Transverse colon (tissue), 4 donors: ENCODE measurements around the gene ELN. TPM values are rescaled to one million over a fixed set of nuclear protein-coding genes. Genes with fewer than 3 reads are reported as not detected.

Experiments
- DNase-seq: peaks from one replicate; pipeline ENCODE4 v3.0.0-alpha.2; 2019
- H3K27ac ChIP-seq, 4 donors: fragments of 200-600 bp; sonication (generic); 2 replicates each; pipeline ENCODE4 v1.5.1; 2016 to 2018; ENCODE audit warnings: inconsistent platforms in 4 of 4
- H3K27me3 ChIP-seq: fragments of 200-600 bp; sonication (generic); 2 replicates; pipeline ENCODE4 v1.5.1; 2017; ENCODE audit warnings: inconsistent platforms
- H3K36me3 ChIP-seq, 4 donors: fragments of 200-600 bp; sonication (generic); 2 replicates each; pipeline ENCODE4 v1.5.1; 2017 to 2019; ENCODE audit warnings: inconsistent platforms in 4 of 4
- H3K4me1 ChIP-seq, 4 donors: fragments of 200-600 bp; sonication (generic); 2 replicates each; pipeline ENCODE4 v1.5.1; 2017 to 2020; ENCODE audit warnings: inconsistent platforms in 4 of 4
- H3K4me3 ChIP-seq, 4 donors: fragments of 200-600 bp; sonication (generic); 1 replicate in 1 of 4; 2 replicates in 3 of 4; pipeline versions ENCODE4 v1.5.1 to v1.6.1; 2017 to 2019; ENCODE audit warnings: inconsistent platforms in 4 of 4
- H3K9me3 ChIP-seq, 2 donors: fragments of 200-600 bp; sonication (generic); 2 replicates each; pipeline ENCODE4 v1.5.1; 2017 to 2019; ENCODE audit warnings: inconsistent platforms in 2 of 2
- EP300 ChIP-seq: sonication (generic); formaldehyde crosslinking; IDR thresholded peaks from one replicate; pipeline ENCODE4 v1.6.1; 2017; ENCODE audit warnings: antibody characterized with exemption, low read depth
- POLR2A ChIP-seq: fragments of 450-650 bp; IDR thresholded peaks from one replicate; pipeline ENCODE4 v1.6.1; 2016; ENCODE audit warnings: antibody characterized with exemption, mild to moderate bottlenecking, moderate library complexity
- POLR2AphosphoS5 ChIP-seq, 3 donors: sonication (generic); formaldehyde crosslinking; IDR thresholded peaks; one replicate each; pipeline ENCODE4 v1.6.1; 2016; ENCODE audit warnings: antibody characterized with exemption in 3 of 3
- WGBS, 2 donors: methylation state at CpG; one replicate each; pipeline ENCODE4 v1.1.5; 2018; ENCODE audit warnings: low coverage in 1 of 2; 5-methylcytosine and 5-hydroxymethylcytosine counted together
- in situ Hi-C, 4 donors: fragments of 200-750 bp; cut with MboI; loops; one replicate each; pipeline versions ENCODE4 v1.15.0 to v1.15.1; 2017; ENCODE audit warnings: low sequenced_read_pairs in 3 of 4, low pct_ligation_motif_present in 1 of 4, low pct_unique_long_range_greater_than_20kb in 1 of 4
- intact Hi-C: fragments of 100-400 bp; cut with DNase I; formaldehyde crosslinking; loops from one replicate; pipeline ENCODE4 v1.15.1; 2023; ENCODE audit warnings: low total_unique reads
- total RNA-seq, 4 donors: library from RNA; depleted of rRNA; stranded (reverse); fragments of >200 nt; gene quantifications; one replicate each; pipeline ENCODE4 v1.1.0, GENCODE V29; 2016
- TF ChIP-seq, protein P1 (sequence below), 5 experiments: fragments of 200-600 bp in 3 of 5; fragments of 450-650 bp in 2 of 5; sonication (generic) in 3 of 5; IDR thresholded peaks; 1 replicate in 2 of 5; 2 replicates in 3 of 5; pipeline ENCODE4 v1.5.1; 2016 to 2017; ENCODE audit warnings: antibody characterized with exemption in 5 of 5, inconsistent platforms in 3 of 5, mild to moderate bottlenecking in 2 of 5, moderate library complexity in 1 of 5

The ELN gene
- total RNA-seq, 4 donors from 2014 or later: 8.4 to 147 (median 25.8) TPM

DNA sequence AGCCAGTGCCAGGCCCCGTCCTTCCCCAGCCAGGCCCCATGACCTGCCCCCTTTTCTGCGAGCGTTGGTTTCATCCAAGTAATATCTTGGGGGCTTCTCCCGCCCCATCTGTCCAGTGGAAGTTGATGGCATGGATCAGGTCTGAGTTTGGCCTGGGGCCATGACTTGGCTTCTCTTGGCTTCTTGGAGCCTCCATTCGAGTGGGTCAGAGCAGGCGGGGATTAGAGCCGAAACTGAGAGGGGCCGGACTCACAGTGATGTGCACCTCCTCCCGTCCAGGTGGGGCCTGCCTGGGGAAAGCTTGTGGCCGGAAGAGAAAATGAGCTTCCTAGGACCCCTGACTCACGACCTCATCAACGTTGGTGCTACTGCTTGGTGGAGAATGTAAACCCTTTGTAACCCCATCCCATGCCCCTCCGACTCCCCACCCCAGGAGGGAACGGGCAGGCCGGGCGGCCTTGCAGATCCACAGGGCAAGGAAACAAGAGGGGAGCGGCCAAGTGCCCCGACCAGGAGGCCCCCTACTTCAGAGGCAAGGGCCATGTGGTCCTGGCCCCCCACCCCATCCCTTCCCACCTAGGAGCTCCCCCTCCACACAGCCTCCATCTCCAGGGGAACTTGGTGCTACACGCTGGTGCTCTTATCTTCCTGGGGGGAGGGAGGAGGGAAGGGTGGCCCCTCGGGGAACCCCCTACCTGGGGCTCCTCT lies 40.6 kb downstream of the ELN start:
- TF ChIP-seq, protein P1, sequence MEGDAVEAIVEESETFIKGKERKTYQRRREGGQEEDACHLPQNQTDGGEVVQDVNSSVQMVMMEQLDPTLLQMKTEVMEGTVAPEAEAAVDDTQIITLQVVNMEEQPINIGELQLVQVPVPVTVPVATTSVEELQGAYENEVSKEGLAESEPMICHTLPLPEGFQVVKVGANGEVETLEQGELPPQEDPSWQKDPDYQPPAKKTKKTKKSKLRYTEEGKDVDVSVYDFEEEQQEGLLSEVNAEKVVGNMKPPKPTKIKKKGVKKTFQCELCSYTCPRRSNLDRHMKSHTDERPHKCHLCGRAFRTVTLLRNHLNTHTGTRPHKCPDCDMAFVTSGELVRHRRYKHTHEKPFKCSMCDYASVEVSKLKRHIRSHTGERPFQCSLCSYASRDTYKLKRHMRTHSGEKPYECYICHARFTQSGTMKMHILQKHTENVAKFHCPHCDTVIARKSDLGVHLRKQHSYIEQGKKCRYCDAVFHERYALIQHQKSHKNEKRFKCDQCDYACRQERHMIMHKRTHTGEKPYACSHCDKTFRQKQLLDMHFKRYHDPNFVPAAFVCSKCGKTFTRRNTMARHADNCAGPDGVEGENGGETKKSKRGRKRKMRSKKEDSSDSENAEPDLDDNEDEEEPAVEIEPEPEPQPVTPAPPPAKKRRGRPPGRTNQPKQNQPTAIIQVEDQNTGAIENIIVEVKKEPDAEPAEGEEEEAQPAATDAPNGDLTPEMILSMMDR (IDR thresholded peaks at IDR 0.05): no peak
- TF ChIP-seq POLR2AphosphoS5 (IDR thresholded peaks at IDR 0.05) (no peak), POLR2A (no peak), EP300 (no peak)
- Histone ChIP-seq H3K4me1 (no peaks in the 10 kb centered on the region), H3K27me3 (no peaks in the 10 kb centered on the region), H3K9me3 (no peaks in the 10 kb centered on the region), H3K27ac (peak overlapping the region in 1 of 4 donors; percentile 21), H3K36me3 (no peaks in the 10 kb centered on the region), H3K4me3 (no peak overlapping the region)
- DNase-seq: no peak
- intact Hi-C loops: loop anchor here (5.0 to 10.0 kb wide), 2 partner anchors 106 to 334 kb away; partner anchors contain the start of gene EIF4H
- 88 to 100% methylated on average over 2 to 19 of the region's 20 CpGs for WGBS, 2 donors
- in situ Hi-C loops: loop anchor here (5.0 to 25.0 kb wide), 6 partner anchors 106 to 344 kb away; no protein-coding TSS in a partner anchor

DNA sequence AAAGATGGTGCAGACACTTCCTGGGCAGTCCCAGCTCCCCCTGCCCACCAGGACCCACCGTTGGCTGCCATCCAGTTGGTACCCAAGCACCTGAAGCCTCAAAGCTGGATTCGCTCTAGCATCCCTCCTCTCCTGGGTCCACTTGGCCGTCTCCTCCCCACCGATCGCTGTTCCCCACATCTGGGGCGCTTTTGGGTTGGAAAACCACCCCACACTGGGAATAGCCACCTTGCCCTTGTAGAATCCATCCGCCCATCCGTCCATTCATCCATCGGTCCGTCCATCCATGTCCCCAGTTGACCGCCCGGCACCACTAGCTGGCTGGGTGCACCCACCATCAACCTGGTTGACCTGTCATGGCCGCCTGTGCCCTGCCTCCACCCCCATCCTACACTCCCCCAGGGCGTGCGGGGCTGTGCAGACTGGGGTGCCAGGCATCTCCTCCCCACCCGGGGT lies 41.1 kb downstream of the ELN start:
- Histone ChIP-seq H3K36me3 (no peaks in the 10 kb centered on the region), H3K27me3 (no peaks in the 10 kb centered on the region), H3K9me3 (no peaks in the 10 kb centered on the region), H3K4me3 (no peak overlapping the region), H3K4me1 (no peaks in the 10 kb centered on the region), H3K27ac (no peak overlapping the region)
- TF ChIP-seq POLR2AphosphoS5 (IDR thresholded peaks at IDR 0.05) (no peak), EP300 (no peak), POLR2A (no peak)
- TF ChIP-seq, protein P1 (IDR thresholded peaks at IDR 0.05): no peak
- WGBS, 2 donors: 83 to 90% methylated on average over 3 to 16 of the region's 16 CpGs
- DNase-seq: no peak
- intact Hi-C loops: loop anchor here (5.0 to 10.0 kb wide), 2 partner anchors 106 to 333 kb away; partner anchors contain the start of gene EIF4H
- in situ Hi-C loops: loop anchor here (5.0 to 25.0 kb wide), 6 partner anchors 107 to 343 kb away; no protein-coding TSS in a partner anchor

DNA sequence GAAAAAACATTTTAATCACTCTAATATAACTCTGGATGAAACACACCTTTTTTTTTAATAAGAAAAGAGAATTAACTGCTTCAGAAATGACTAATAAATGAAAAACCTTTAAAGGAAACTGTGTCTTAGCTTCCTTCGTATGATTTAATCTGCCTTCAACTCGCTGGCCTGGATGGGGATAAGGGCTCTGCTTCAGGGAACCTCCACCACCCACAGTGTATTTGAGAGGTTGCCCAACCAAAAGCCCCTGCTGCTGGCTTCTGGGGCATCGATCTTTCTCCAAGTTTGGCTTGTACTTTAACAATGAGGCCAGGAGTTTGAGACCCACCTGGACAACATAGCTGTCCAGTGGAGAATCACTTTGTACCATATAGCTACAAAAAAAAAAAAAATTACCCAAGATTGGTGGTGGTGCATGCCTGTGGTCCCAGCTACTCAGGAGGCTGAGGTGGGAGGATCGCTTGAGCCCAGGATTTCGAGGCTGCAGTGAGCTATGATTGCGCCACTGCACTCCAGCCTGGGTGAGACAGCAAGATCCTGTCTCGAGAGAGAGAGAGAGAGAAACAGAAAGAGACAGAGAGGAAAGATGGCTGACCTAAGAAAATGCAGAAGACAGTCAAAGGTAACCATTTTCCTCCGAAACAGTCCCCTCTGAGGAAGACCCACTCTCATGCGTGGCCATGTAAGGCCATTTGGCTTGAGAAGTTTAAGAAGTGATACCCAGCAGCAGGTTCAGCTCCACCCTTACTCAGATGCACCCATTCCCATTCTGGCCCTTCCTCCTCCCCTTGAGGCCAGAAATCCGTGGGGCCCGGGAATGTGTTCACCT lies 42.0 kb downstream of the ELN start:
- Histone ChIP-seq H3K4me3 (no peak overlapping the region), H3K4me1 (no peaks in the 10 kb centered on the region), H3K36me3 (no peaks in the 10 kb centered on the region), H3K27ac (no peak overlapping the region), H3K9me3 (no peaks in the 10 kb centered on the region), H3K27me3 (no peaks in the 10 kb centered on the region)
- no peak for DNase-seq
- intact Hi-C loops: loop anchor here (5.0 to 10.0 kb wide), 2 partner anchors 105 to 332 kb away; partner anchors contain the start of gene EIF4H
- no peak for TF ChIP-seq EP300
- in situ Hi-C loops: loop anchor here (5.0 to 25.0 kb wide), 8 partner anchors 108 to 342 kb away; no protein-coding TSS in a partner anchor
- WGBS, 2 donors: 73 to 89% methylated on average over 4 to 11 of the region's 11 CpGs

DNA sequence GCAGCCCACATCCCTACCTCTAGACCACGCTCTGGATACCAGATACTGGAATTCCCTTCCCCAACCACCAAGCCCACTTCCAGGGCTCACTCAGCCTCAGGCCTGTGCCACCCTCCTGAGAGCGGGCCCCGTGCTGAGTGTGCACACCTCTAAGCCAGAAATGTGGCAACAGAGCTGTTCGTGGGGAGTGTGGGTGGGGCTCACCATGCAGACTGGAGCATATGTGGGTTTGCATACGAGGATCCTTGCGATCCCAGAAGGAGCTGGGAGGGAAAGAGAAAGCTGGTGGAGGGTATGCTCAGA lies 42.6 kb downstream of the ELN start:
- intact Hi-C loops: no loop called here
- H3K4me1 ChIP-seq: no peaks in the 10 kb centered on the region
- H3K9me3 ChIP-seq: no peaks in the 10 kb centered on the region
- 72 to 80% methylated on average over 2 to 6 of the region's 6 CpGs for WGBS, 2 donors
- no peaks in the 10 kb centered on the region for H3K36me3 ChIP-seq
- no peaks in the 10 kb centered on the region for H3K27me3 ChIP-seq
- H3K27ac ChIP-seq: no peak overlapping the region
- in situ Hi-C loops: loop anchor here (5.0 to 25.0 kb wide), 6 partner anchors 108 to 342 kb away; no protein-coding TSS in a partner anchor
- TF ChIP-seq, protein P1 (IDR thresholded peaks at IDR 0.05): no peak
- TF ChIP-seq EP300 (no peak), POLR2AphosphoS5 (IDR thresholded peaks at IDR 0.05) (no peak), POLR2A (no peak)
- H3K4me3 ChIP-seq: no peak overlapping the region
- DNase-seq: no peak
